ENCODE results near the gene RANGAP1.

RANGAP1 gene

DNA sequence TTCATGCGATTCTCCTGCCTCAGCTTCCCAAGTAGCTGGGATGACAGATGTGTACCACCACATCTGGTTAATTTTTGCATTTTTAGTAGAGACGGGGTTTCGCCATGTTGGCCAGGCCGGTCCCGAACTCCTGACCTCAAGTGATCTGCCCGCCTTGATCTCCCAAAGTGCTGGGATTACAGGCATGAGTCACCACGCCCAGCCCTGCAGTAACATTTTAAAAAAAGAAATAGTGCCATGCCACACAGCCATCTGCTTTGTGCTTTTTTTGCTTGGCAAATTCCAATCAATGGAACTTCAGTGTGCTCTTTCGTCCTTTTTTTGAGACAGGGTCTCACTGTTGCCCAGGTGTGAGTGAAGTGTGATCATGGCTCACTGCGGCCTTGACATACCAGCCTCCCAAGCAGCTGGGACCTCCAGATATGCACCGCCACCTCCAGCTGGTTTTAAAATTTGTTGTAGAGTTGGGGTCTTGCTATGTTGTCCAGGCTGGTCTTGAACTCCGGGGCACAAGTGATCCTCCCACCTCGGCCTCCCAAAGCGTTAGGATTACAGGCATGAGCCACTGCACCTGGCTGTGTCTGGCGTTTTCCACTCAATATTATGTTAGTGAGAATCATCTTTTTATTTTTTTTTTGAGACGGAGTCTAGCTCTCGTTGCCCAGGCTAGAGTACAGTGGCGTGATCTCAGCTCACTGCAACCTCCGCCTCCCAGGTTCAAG, 43.4 kb downstream of the RANGAP1 start:
- TF ChIP-seq, protein P1, sequence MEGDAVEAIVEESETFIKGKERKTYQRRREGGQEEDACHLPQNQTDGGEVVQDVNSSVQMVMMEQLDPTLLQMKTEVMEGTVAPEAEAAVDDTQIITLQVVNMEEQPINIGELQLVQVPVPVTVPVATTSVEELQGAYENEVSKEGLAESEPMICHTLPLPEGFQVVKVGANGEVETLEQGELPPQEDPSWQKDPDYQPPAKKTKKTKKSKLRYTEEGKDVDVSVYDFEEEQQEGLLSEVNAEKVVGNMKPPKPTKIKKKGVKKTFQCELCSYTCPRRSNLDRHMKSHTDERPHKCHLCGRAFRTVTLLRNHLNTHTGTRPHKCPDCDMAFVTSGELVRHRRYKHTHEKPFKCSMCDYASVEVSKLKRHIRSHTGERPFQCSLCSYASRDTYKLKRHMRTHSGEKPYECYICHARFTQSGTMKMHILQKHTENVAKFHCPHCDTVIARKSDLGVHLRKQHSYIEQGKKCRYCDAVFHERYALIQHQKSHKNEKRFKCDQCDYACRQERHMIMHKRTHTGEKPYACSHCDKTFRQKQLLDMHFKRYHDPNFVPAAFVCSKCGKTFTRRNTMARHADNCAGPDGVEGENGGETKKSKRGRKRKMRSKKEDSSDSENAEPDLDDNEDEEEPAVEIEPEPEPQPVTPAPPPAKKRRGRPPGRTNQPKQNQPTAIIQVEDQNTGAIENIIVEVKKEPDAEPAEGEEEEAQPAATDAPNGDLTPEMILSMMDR (conservative IDR thresholded peaks at IDR 0.05; ENCODE audit: control insufficient read depth, insufficient read depth, low read depth, low read length) = no peak
- DNase-seq (ENCODE audit: low read depth) = no peak
- H3K4me3 ChIP-seq (ENCODE audit: control insufficient read depth, low read depth, low read length) = no peak overlapping the region

DNA sequence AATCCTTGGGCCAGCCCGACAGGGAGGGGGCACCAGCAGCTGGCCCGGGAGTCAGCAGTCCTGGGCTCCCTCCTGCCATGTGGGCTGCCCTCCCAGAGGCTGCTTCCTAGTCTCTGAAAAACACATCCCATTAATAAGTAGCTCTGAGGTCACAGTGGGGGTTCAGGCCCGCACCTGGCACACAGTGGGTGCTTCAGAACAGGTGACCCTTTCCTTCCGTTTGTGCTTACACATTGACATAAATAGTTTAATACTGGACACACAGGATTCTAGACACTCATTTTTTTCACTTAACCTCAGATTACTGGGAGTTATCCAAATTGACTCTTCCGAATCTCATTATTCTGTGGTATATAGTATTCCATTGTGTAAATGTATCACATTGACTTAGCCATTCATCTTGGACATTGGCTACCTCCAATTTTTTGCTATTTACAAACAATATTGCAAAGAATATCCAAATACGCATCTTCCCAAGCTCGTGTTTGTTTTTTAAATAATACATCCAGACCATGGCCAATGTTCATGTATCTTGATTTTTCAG, 44.8 kb downstream of the RANGAP1 start:
- no peak overlapping the region for H3K4me3 ChIP-seq (ENCODE audit: control insufficient read depth, low read depth, low read length)
- TF ChIP-seq, protein P1 (conservative IDR thresholded peaks at IDR 0.05; ENCODE audit: control insufficient read depth, insufficient read depth, low read depth, low read length) = no peak
- DNase-seq (ENCODE audit: low read depth) = no peak

DNA sequence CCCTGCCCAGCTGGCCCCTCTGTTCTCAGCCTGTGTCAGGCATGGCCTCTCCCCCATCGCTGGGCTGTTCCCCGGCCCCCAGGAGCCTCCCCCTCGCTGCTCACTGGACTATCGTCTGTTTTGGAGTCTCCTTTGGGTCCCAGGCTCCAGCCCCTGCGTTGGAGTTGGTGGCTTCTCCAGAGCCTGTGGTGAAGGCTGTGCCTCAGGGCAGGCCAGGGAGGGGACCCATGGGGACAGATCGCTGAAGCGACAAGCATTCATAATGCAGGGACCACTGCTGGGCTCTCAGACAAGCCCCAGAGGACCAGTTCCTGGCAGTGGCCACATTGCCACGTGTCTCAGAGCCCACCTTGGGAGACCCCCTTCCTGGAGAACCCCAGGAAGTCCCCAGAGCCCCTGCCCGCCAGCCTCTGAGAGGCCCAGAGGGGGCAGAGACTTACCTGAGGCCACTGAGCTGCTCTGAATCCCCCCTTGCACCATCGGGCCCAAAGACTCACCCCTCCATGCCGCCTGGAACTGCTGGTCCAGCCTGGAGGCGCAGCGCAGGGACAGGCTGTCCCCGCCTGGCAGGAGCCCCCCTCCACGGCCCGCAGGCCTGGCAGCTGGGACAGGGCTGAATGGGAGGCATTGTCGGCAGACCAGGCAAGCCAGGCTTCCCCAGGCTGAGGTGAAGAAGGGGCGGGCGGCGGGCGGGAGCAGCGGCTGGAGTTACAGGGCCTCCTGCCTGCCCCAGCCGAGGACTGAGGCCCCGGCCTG, 45.4 kb downstream of the RANGAP1 start, which contains the start of gene CHADL:
Gene CHADL, minus strand, starts transcription at position 555 of the 756 bp plus-strand sequence. Its CDS starts 50 bp downstream, at position 505.
- no peak for DNase-seq (ENCODE audit: low read depth)
- TF ChIP-seq, protein P1 (conservative IDR thresholded peaks at IDR 0.05; ENCODE audit: control insufficient read depth, insufficient read depth, low read depth, low read length) = no peak
- no peak within 1 kb of the TSS for H3K4me3 ChIP-seq (ENCODE audit: control insufficient read depth, low read depth, low read length)

DNA sequence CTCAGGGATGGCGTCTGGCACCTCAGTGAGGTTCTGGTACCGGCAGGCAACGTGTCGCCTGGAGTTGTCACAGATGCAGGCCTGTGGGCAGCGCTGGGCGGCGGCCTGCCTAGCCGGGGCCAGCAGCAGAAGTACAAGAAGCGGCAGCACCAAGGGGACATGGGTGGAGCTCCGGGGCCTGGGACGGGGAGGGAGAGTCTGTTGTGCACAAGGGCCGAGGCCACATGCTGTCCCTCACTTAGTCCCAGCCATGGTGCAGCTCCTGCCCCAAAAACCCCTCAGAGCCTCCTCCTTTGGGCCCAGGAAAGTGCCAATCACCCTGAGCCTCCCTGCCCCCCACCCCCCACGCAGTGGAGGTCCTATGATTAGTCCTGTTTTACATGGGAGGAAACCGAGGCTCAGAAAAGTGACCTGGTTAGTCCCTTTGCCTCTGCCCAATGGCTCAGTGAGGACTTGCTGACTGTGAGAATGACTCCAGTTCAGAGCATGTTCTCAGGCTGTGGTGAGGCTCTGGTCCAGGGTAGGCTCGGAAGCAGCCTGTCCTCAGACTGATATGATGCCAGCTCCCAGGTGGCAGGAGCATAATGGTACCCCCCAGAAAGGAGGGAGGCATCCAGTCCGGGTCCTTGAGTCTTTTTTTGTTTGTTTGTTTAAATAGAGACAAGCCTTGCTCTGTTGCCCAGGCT, 46.4 kb downstream of the RANGAP1 start:
- no peak for DNase-seq (ENCODE audit: low read depth)
- TF ChIP-seq, protein P1 (conservative IDR thresholded peaks at IDR 0.05; ENCODE audit: control insufficient read depth, insufficient read depth, low read depth, low read length) = no peak
- H3K4me3 ChIP-seq (ENCODE audit: control insufficient read depth, low read depth, low read length) = no peak overlapping the region

DNA sequence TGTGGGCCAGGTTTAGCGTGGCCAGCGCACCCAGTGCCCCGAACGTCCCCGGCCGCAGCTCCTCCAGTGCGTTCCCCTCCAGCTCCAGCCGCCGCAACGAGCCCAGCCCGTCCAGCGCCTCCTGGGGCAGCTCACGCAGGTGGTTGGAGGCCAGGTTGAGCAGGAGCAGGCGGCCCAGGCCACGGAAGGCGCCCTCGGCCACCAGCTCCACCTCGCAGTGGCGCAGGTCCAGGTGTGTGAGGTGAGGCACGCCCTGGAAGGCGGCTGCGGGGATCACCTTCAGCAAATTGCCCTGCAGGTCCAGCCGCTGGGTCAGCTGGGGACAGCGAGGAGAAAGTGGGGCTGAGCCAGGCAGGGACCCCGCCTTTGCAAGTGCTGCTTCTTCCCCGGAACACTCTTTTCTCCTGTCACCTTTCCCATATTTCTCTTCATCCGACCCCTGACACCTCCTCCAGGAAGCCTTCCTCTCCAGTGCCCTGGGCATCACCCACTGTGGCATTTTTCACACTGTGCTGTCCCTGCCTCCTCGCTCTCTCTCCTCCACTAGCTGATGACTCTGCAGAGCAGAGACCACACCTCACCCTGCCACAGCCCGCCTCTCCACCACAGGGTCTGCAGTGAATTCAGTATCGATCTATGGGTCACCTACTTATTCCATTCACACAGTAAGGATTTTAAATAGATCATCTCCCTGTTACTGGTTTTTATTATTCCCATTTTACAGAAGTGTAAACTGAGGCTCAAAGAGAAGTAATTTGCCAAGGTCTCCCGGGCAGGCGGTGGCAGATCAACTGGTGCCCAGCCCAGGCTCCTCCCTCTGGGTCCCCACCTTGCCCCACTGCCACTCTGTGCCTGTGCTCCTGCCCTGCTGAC, 47.2 kb downstream of the RANGAP1 start:
- TF ChIP-seq, protein P1 (conservative IDR thresholded peaks at IDR 0.05; ENCODE audit: control insufficient read depth, insufficient read depth, low read depth, low read length) = no peak

More for the DNA sequence above, 47.2 kb downstream of the RANGAP1 start:
- no peak for DNase-seq (ENCODE audit: low read depth)
- H3K4me3 ChIP-seq (ENCODE audit: control insufficient read depth, low read depth, low read length) = no peak overlapping the region

Data from fibroblast of mammary gland (primary cell).